ENCODE data around the gene GP1BA.

GP1BA gene

GRCh38 chr17:4973256-4974114, 41.4 kb downstream of the GP1BA start:
- no peak for DNase-seq (ENCODE audit: low read depth)

- no peak for DNase-seq (ENCODE audit: low read depth)
Measured at GRCh38 chr17:4974115-4974670, 42.1 kb downstream of the GP1BA start.

- no peak for DNase-seq (ENCODE audit: low read depth)
Measured at GRCh38 chr17:4978726-4979125, 46.6 kb downstream of the GP1BA start.

- peak; percentile 56 for DNase-seq (ENCODE audit: low read depth)
Measured at GRCh38 chr17:4980644-4981216, 48.7 kb downstream of the GP1BA start.

- DNase-seq (ENCODE audit: low read depth): no peak
Measured at GRCh38 chr17:4982305-4982704, 50.2 kb downstream of the GP1BA start.

Measured in amniotic epithelial cell (primary cell).